ENCODE measurements around the gene ACSM5.

The ACSM5 gene

GRCh38 chr16:20409398-20410120 lies at the start of gene ACSM5:
Gene ACSM5, plus strand, starts transcription at chr16:20409534. Its CDS starts 1,951 bp downstream, at chr16:20411485.
- DNase-seq, result no peak

GRCh38 chr16:20359997-20360396 lies 49.3 kb upstream of the ACSM5 start:
- DNase-seq, result no peak

- DNase-seq, result no peak
Observed at GRCh38 chr16:20363191-20363590, 46.1 kb upstream of the ACSM5 start.

DNA sequence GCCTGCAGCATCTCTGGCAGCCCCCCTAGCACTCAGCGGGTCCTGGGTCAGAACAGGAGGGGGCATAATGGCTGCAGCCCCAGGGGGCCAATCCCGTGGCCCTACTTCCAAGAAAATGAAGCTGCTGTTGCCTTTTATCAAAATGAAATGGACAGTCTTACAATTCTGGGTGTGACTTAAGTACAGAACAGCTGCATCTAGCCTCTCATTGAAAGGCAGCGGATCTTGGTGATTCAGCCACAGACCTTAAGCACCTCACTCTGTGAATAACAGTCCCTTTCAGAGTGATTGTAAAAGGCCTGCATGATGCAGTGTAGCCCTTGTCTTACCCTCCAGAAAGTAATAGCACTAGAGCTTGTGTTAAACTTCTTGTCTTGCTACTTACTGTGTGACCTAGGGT lies 45.3 kb upstream of the ACSM5 start:
- DNase-seq, result no peak

GRCh38 chr16:20369452-20370054 lies 39.8 kb upstream of the ACSM5 start:
- DNase-seq, result no peak

GRCh38 chr16:20372701-20373100 lies 36.6 kb upstream of the ACSM5 start:
- DNase-seq, result no peak

DNA sequence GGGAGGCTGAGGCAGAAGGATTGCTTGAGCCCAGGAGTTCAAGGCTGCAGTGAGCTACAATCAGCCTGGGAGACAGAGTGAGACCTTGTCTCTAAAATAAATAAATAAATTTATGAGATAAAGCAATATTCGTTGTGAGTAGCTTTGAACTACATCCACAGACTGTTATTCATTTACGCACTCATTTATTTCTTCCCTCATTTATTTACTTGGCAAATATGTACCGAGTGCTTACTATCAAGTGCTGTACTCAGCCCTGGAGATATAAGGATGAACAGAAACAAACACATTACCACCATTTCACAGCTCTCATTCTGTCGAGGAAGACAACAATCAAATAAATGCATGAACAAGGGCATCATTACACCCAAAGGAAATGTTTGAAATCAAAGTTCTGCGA lies 32.2 kb upstream of the ACSM5 start:
- DNase-seq, result no peak

DNA sequence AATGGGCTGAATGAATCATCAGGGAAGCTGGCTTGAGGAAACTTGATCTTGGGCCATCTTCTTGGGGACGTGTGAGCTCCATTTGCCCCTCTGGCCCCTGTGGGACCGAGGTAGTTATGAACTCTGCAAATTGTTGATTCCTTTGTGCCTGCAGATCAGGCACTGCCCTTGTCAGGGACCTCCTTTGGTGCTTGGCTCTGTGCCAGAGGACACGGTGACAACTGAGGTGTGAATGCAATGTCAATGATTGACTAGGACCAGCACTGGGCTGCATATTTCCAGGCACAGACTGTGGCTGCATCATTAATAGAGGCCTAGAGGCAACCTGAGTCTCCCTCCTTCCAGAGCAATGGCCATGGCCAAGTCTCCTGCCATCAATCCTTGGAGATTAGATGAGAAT lies 28.6 kb upstream of the ACSM5 start:
- no peak for DNase-seq

GRCh38 chr16:20382202-20382948 lies 27.0 kb upstream of the ACSM5 start:
- no peak for DNase-seq

DNA sequence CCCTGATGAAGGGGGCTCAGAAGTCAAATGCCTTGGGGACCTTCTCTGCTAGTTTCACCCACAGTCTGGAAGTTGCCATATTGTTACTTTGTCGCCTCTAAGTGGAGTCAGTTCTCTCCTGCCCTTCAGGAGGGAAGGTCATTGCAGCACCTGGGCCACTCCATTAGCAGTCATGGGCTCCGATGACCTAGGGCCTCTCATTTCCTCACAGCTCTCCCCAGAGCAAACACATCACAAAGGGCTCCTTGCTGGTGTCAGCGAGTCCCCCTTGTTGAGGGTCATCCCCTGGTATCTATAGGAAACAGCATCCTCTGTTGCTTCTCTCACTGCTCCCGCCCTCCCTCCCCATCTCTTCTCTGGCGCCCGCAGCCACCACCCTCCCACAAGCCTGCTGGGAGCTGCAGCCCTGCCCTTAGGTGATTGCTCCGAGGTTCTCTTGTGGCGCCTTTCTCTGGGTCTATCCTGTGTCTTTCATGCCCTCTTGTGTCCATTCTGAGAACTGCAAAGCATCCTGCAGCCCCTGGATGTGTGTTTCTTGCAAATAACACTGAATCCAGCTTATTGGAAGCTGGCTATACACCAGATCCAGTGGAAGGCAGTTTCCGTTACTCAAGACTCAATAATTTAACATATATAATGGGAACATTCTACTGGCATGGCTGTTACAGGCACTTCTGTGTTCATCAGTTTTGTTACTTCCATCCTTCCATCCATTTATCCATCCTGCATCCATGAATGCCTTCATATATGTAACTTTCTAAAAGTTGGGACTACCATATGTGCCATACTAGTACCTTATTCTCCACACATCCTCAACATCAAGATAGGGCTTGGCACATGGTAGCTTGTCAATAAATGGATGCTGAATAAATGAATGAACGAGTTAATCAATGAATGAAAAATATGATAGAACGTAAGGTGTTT lies 26.0 kb upstream of the ACSM5 start:
- peak; percentile 74 for DNase-seq

DNA sequence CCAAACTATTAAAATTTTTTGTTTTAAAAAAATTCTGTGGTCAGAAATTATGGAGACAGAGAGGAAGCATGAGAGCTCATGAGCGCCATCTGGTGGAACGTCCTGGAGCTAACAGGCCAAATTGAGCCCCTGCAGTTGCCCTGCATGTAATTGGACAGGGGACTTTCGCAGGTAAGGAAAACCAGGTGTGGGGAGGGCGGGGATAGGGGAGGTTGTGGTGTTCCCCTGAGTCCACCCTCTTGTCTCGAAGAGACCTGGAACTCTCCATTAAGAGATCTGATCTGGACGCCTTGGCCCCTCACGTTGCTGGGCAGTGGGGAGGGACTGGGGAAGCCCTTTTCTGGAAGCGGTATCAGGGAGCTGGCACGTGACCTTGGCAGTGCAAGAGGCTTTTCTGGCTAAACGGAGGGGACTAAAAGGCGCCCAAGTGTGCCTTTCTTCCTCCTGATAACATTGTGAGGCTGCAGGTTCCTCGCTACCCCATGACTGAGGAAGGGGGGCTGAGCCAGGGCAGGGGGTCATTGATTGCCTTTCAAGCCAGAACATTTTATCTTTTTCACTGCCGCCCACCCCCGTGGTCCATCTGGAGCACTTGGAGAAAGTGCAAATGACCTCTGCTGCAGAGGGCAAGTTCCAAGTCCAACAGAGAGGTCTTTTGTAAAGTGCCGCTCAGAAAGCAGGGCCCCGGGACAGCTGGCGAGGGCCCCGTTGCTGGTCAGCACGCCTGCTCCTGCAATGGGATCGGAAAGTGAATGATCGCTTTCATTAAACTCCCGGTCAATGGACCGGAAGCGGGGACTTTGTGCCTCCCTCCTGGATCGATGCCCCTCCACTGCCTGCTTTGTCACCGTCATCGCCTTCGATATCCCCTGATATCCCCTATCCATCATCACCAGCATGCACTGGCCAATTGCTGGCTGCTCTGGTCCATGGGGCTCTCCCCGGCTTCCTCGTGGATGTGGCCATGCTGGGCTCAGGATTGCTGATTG lies 23.2 kb upstream of the ACSM5 start:
- peak; percentile 47 for DNase-seq

- no peak for DNase-seq
Observed at GRCh38 chr16:20387978-20388377, 21.4 kb upstream of the ACSM5 start.

- no peak for DNase-seq
Observed at GRCh38 chr16:20388854-20389253, 20.5 kb upstream of the ACSM5 start.

DNA sequence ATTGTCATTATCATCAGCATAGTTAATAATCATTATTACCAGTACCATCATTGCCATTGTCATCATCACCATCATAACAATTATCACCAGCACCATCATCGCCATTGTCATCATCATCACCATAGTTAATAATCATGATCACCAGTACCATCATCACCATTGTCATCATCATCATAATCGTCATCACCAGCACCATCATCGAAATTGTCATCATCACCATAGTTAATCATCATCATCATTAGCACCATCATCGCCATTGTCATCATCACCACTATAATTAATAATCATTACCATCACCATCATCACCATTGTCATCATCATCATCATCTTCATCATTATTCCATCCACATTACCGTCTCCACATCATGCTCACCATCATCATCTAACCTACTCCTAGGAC lies 18.3 kb upstream of the ACSM5 start:
- DNase-seq, result no peak

GRCh38 chr16:20393801-20394577 lies 15.3 kb upstream of the ACSM5 start:
- no peak for DNase-seq

DNA sequence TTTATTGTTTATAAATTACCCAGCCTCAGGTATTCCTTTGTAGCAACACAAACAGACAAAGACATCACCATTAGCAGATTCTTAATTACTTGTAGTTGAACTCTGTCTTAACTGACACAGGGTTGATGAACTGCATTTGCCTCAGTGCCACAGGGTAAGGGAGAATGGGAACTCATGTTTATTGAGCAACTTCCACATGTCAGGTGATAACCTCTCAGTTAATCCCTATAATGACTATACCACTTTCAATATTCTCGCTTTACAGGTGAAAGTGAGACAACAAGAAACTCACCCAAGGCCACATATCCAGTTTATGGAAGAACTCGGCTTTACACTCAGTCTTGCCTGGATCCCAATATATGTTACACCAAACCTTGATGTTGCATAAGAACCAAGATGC lies 13.4 kb upstream of the ACSM5 start:
- no peak for DNase-seq

DNA sequence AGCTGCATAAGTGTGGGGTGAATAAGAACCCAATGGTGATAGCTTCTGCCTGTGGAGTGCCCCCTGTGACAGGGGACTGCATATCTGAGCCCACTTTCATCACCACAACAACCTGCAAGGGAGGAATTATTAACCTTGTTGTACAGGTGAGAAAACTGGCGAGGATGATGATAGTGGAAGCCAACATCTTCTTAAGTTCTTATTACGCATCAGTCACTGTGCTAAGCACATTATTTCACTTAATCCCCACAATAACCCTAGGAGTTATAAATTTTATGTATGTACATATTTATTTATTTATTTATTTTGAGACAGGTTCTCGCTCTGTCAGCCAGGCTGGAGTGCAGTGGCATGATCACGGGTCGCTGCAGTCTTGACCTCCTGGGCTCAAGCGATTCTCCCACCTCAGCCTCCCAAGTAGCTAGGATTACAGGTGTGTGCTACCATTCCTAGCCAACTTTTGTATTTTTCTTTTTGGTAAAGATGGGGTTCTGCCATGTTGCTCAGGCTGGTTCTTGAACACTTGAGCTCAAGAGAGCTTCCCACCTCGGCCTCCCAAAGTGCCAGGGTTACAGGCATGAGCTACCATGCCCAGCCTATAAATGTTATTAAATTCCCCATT lies 12.4 kb upstream of the ACSM5 start:
- DNase-seq, result no peak

DNA sequence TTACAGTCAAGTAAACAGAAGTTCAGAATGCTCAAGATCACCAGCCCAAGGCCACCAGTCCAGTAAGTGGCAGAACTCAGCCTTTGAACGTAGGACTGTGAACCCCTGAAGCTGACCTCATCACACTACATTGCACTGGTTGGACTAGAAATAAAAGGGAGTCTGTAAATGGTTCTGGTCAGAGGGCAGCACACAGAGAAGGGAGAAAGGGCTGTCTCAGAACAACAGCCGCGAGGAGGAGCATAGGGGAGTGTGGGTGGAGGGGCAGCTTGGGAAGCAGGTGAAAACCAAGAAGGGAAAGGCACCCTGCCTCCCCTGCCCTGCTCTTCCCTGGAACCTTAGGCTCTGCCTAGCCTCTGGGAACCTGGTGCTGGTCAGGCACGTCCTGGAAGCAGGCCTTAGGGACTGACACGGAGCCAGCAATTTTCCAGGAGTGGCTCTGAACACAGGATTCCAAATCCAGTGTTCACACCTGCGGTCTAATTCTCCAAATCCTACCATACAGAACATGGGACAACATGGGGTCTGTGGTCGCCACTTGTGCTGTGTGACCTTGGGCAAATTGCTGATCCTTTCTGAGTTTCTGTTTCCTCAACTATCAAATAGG lies 11.8 kb upstream of the ACSM5 start:
- DNase-seq, result no peak

GRCh38 chr16:20398603-20399002 lies 10.7 kb upstream of the ACSM5 start:
- DNase-seq, result no peak

DNA sequence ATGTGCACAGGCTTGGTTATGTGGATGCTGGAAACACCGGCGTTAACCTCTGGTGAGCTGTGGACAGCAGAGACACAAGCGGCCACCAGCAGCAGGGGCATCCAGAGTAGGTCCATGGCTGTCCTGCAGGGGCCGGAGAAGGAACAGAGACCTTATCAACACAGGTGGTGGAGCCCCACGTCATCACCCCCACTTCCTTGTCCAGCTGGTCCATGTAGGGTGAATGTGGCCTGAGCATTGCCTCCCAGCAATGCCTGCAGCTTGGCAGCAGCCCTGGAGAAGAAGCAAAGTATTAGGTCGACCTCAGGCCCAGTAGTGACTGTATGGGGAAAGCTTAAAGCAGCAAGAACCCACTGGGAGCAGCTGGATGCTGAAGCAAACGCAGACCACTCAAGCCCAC lies 10.1 kb upstream of the ACSM5 start:
- DNase-seq, result no peak
